Measurements from ENCODE around the gene SIL1.

GRCh38 chr5:139212906-139213305, 14.7 kb upstream of the SIL1 start:
- TF ChIP-seq POLR2A (IDR thresholded peaks at IDR 0.05; ENCODE audit: low read depth) (no peak), POLR2AphosphoS5 (IDR thresholded peaks at IDR 0.05) (no peak), EP300 (IDR thresholded peaks at IDR 0.05) (no peak)
- TF ChIP-seq, protein P1, sequence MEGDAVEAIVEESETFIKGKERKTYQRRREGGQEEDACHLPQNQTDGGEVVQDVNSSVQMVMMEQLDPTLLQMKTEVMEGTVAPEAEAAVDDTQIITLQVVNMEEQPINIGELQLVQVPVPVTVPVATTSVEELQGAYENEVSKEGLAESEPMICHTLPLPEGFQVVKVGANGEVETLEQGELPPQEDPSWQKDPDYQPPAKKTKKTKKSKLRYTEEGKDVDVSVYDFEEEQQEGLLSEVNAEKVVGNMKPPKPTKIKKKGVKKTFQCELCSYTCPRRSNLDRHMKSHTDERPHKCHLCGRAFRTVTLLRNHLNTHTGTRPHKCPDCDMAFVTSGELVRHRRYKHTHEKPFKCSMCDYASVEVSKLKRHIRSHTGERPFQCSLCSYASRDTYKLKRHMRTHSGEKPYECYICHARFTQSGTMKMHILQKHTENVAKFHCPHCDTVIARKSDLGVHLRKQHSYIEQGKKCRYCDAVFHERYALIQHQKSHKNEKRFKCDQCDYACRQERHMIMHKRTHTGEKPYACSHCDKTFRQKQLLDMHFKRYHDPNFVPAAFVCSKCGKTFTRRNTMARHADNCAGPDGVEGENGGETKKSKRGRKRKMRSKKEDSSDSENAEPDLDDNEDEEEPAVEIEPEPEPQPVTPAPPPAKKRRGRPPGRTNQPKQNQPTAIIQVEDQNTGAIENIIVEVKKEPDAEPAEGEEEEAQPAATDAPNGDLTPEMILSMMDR (IDR thresholded peaks at IDR 0.05) = no peak

All from esophagus muscularis mucosa (tissue), 4 donors.